Raji (cell line): ENCODE measurements around the gene CHST9.

Experiments used
- POLR2A ChIP-seq: IDR thresholded peaks from 2 replicates; pipeline ENCODE4 v1.6.1; 2011; ENCODE audit warnings: low read depth, low read length, control low read depth; ENCODE audit not compliant: insufficient read depth

The CHST9 gene

GRCh38 chr18:26981360-26982082 lies 203.6 kb downstream of the CHST9 start:
- no peak for TF ChIP-seq POLR2A

GRCh38 chr18:26978812-26979341 lies 206.2 kb downstream of the CHST9 start:
- peak; percentile 26; the same call in 1 of the 2 replicates for TF ChIP-seq POLR2A

- TF ChIP-seq POLR2A, result no peak
Observed at GRCh38 chr18:26977781-26978180, 207.3 kb downstream of the CHST9 start.

GRCh38 chr18:26976206-26976605 lies 208.9 kb downstream of the CHST9 start:
- no peak for TF ChIP-seq POLR2A

- TF ChIP-seq POLR2A, result no peak
Observed at GRCh38 chr18:26971409-26971808, 213.7 kb downstream of the CHST9 start.

GRCh38 chr18:26970637-26971036 lies 214.5 kb downstream of the CHST9 start:
- TF ChIP-seq POLR2A, result no peak

GRCh38 chr18:26965206-26965605 lies 219.9 kb downstream of the CHST9 start:
- no peak for TF ChIP-seq POLR2A

GRCh38 chr18:26963292-26963691 lies 221.8 kb downstream of the CHST9 start:
- TF ChIP-seq POLR2A, result no peak

- TF ChIP-seq POLR2A, result no peak
Observed at GRCh38 chr18:26961839-26962238, 223.3 kb downstream of the CHST9 start.

GRCh38 chr18:26960911-26961310 lies 224.2 kb downstream of the CHST9 start:
- TF ChIP-seq POLR2A, result no peak

GRCh38 chr18:26956863-26957262 lies 228.2 kb downstream of the CHST9 start:
- no peak for TF ChIP-seq POLR2A

GRCh38 chr18:26948703-26949102 lies 236.4 kb downstream of the CHST9 start:
- no peak for TF ChIP-seq POLR2A

GRCh38 chr18:26943906-26944305 lies 241.2 kb downstream of the CHST9 start:
- TF ChIP-seq POLR2A, result no peak

- no peak for TF ChIP-seq POLR2A
Observed at GRCh38 chr18:26941584-26941983, 243.5 kb downstream of the CHST9 start.

GRCh38 chr18:26940744-26941398 lies 244.2 kb downstream of the CHST9 start:
- no peak for TF ChIP-seq POLR2A

- TF ChIP-seq POLR2A, result no peak
Observed at GRCh38 chr18:26931659-26932058, 253.4 kb downstream of the CHST9 start.
